Right ventricle myocardium inferior (tissue), 1 donor: Measurements from ENCODE around the gene TEC. TPM values are rescaled to one million over a fixed set of nuclear protein-coding genes. Genes with fewer than 3 reads are reported as not detected.

Source experiments
- ATAC-seq: fragments of 200-7000 bp; cut with Tn5 transposase; one replicate; pipeline ENCODE4 v1.9.1; 2020; ENCODE audit warnings: mild to moderate bottlenecking, moderate library complexity
- DNase-seq: peaks from one replicate; pipeline ENCODE4 v3.0.0; 2021; ENCODE audit errors: missing footprints
- intact Hi-C: fragments of 100-400 bp; cut with DNase I; formaldehyde crosslinking; loops from one replicate; pipeline ENCODE4 v1.11.0; 2022
- total RNA-seq: library from RNA; stranded (reverse); fragmentation: NEBNext Ultra II Directional; extraction: Animal tissue kit (Norgen Biotek cat#: 25700); gene quantifications from one replicate; pipeline ENCODE4 v1.2.1, GENCODE V29; 2021
- donor health status: DM: no; HTN: yes; CAD: no; lungs with severe emphysema.

TEC gene
- total RNA-seq, 1 donor from 2014 or later = 1.3 TPM

- intact Hi-C loops = no loop called here
- ATAC-seq (no peak), DNase-seq (no peak)
These were observed 155.2 kb downstream of the TEC start for GRCh38 chr4:48114412-48114811.

- intact Hi-C loops = no loop called here
- ATAC-seq (no peak), DNase-seq (no peak)
These were observed 157.5 kb downstream of the TEC start for GRCh38 chr4:48112017-48112667.

DNA sequence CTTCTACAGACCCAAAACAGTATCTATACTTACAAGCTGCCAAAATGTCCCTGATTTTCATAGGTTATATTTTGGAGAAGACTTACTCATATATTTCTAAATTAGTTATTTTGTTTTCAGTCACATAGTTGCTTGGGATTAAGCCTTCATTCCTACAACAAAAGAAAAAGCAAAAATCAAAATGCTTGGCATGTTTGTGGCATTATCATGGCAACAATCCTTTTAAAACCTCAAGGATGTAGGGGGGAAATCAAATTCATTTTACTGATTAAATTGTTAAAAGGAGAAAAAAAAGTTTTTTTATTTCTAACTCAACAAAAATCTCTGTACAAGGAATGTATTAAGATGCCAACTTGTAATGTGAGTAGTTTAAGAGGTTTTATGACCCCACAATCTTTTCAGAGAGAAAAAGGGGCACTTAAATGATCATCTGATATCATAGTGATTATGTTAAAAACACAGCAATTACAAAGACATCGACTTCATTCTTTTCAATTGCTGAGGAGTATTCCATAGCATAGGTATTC, 159.1 kb downstream of the TEC start:
- ATAC-seq (no peak), DNase-seq (no peak)
- intact Hi-C loops = no loop called here

- no peak for ATAC-seq
- no peak for DNase-seq
- intact Hi-C loops = no loop called here
These were observed 160.0 kb downstream of the TEC start for GRCh38 chr4:48109413-48110263.

GRCh38 chr4:48108309-48109073, 161.1 kb downstream of the TEC start:
- ATAC-seq (no peak), DNase-seq (no peak)
- intact Hi-C loops = no loop called here

GRCh38 chr4:48105230-48105629, 164.4 kb downstream of the TEC start:
- intact Hi-C loops = no loop called here
- DNase-seq = no peak
- ATAC-seq = no peak

- ATAC-seq = no peak
- no peak for DNase-seq
- intact Hi-C loops = no loop called here
These were observed 166.0 kb downstream of the TEC start for GRCh38 chr4:48103483-48104139.

DNA sequence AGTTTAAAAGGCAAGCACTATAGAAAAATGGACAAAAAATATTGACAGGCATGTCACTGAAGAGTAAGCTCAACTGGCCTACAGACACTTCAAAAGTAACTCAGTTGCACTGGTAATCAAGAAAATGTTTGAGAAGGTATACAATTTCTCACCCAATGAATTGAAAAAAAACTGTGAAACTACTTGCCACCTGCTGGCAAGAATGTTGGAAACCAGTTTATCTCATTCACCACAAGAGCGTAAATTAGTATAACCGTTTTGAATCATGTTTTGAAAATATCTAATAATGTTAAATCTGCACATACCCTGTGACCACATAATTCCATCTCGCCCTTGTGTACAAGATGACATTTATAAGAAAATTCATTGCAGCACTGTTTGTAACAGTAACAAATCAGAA, 167.3 kb downstream of the TEC start:
- ATAC-seq = no peak
- intact Hi-C loops = no loop called here

DNA sequence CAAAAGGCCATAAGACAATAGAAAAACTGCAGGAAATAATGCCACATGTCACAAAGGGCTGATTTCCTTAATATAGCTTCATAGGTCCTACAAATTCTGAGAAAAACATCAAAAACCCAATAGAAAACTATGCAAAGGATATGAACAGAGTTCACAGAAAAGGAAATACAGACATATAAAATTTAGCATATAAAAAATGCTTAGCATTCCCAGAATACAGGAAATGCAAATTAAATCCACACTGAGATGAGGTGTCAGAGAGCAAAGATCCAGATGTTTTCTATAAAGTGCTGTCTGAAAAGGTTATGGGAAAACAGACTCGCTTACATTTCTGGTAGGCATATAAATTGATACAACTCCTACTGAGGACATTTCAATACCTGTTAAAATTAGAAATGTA, 169.4 kb downstream of the TEC start:
- DNase-seq = no peak
- intact Hi-C loops = no loop called here

More for the DNA sequence above, 167.3 kb downstream of the TEC start:
- no peak for DNase-seq

DNA sequence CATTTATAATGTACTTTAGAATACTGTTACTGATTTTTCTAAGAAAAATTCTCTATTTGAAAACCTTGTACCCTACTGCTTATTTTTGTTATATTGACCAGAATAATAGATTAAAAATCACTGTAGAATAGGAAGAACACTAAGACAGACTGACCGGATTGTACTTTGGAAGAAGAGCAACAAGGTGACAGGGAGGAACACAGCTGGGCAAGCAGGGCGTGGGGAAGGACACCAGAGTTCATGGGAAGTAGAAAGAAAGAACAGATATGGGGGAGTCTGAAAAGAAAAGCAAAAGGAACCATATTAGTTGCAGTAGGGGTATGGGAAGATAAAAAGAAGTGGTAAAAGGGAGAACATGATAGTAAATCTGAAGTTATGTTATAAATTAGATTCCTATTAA, 174.2 kb downstream of the TEC start:
- intact Hi-C loops = no loop called here
- DNase-seq (no peak), ATAC-seq (no peak)

More for the DNA sequence above, 169.4 kb downstream of the TEC start:
- ATAC-seq = no peak

DNA sequence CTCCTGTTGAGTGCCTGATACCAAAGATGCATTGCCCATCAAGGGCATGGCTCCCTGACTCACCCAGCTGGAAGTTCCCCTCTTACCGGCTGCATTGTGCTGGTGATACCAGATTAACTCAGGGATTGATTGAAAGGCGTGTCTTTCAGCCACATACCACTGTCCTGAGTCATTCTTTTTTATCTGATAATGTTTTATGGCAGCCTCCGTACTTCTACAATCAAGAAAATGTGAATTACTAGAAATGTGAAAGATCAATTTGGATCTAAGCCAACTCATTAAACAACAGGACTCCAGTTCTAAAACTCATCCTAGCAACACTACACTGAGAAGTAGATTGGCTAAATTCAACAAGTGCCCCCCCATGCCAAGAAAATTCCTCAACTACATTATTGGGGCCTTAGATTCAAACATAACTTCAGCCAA, 175.6 kb downstream of the TEC start:
- ATAC-seq = no peak
- DNase-seq = no peak
- intact Hi-C loops = no loop called here

GRCh38 chr4:48090621-48091020, 179.0 kb downstream of the TEC start:
- no peak for ATAC-seq
- intact Hi-C loops = no loop called here
- DNase-seq = no peak

DNA sequence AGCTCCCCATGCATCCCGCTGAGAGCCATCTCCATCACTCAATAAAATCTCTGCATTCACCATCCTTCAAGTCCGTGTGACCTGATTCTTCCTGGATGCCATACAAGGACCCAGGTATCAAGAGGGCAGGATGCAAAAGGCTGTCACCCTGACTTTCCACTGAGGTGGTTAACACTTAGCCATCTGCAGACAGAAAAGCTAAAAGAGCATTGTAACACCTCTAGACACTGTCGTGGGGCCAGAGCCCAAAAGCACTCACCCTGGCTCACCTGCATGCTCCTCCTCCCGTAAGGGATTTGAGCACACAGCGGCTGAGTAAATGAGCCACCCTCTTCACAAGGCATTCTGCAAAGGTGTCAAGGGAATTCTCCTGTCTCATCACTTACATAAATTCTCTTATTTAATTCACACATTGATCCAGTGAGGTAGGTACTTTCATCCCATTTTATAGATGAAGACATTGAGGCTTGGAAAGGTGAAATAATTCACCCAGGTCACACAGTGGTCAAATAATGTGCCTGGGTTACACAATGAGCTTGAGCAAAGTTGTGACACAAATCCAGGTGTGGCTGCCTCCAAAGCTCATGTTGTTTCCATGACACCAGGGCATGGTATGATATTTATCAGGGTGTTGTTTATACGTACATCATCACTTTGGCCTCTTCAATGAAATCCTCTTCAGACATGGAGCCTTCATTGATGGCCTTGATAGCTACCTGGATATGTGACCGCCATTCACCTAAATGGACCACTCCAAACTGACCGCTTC, 183.6 kb downstream of the TEC start:
- no peak for DNase-seq
- no peak for ATAC-seq
- intact Hi-C loops = loop anchor here (2.0 to 10.0 kb wide), 3 partner anchors 81 to 411 kb away; no protein-coding TSS in a partner anchor

Other genes with a start within 250 kb of the TEC start
- gene TXK, start 135.6 kb downstream of the TEC start, total RNA-seq = 1.0 TPM
- gene SLAIN2, start 71.7 kb upstream of the TEC start, total RNA-seq = 116 TPM
- gene SLC10A4, start 213.5 kb upstream of the TEC start, total RNA-seq = not detected
- not detected for gene ZAR1, start 220.4 kb upstream of the TEC start, total RNA-seq